K562 (cell line): ENCODE data around the gene PTRH2.

Source experiments
- BCOR ChIP-seq: fragments of 450-650 bp; IDR thresholded peaks from 2 replicates; pipeline ENCODE4 v1.6.1; 2016
- CBX2 ChIP-seq: fragments of 200-600 bp; sonication (generic); IDR thresholded peaks from one replicate; pipeline ENCODE4 v1.6.1; 2012; ENCODE audit warnings: mild to moderate bottlenecking, low read length, inconsistent platforms; ENCODE audit not compliant: insufficient read depth, poor library complexity, severe bottlenecking
- CTCF ChIP-seq, 3 experiments: IDR thresholded peaks in 2 of 3; conservative IDR thresholded peaks in 1 of 3; 2 replicates each; pipeline ENCODE4 v1.5.1; 2011 to 2012; ENCODE audit warnings: low read length in 3 of 3, mild to moderate bottlenecking in 3 of 3, control low read depth in 2 of 3, improper control_type of control experiment in 1 of 3, inconsistent platforms in 1 of 3, low read depth in 1 of 3, mixed read lengths in 1 of 3, moderate library complexity in 1 of 3; ENCODE audit not compliant: insufficient read depth in 2 of 3
- EP300 ChIP-seq: IDR thresholded peaks from 2 replicates; pipeline ENCODE4 v1.6.1; 2012; ENCODE audit warnings: low read length, improper control_type of control experiment
- FOXK2 ChIP-seq, 2 experiments: fragments of 450-650 bp; IDR thresholded peaks in 1 of 2; conservative IDR thresholded peaks in 1 of 2; 2 replicates each; pipeline ENCODE4 v1.6.1; 2016; ENCODE audit warnings: low read depth in 2 of 2, mild to moderate bottlenecking in 1 of 2
- GABPA ChIP-seq: fragments of 200-800 bp; sonication (Bioruptor generic); conservative IDR thresholded peaks from 2 replicates; pipeline ENCODE4 v1.6.1; 2016; ENCODE audit warnings: low read depth, missing genetic modification characterization, missing compliant biosample characterization
- KDM1A ChIP-seq, 2 experiments: fragments of 450-650 bp; IDR thresholded peaks; 2 replicates each; pipeline ENCODE4 v1.6.1; 2016; ENCODE audit warnings: mild to moderate bottlenecking in 2 of 2
- SMAD4 ChIP-seq: fragments of 250-450 bp; sonication (Bioruptor Pico); conservative IDR thresholded peaks from 2 replicates; pipeline ENCODE4 v1.8.0; 2021; ENCODE audit warnings: inconsistent platforms, mild to moderate bottlenecking, moderate library complexity
- U2AF1 ChIP-seq: fragments of 200-400 bp; formaldehyde crosslinking; optimal IDR thresholded peaks from 2 replicates; pipeline ENCODE3; 2017; ENCODE audit warnings: mild to moderate bottlenecking, low read depth, low read length, moderate library complexity
- YY1 ChIP-seq, 3 experiments: IDR thresholded peaks; 2 replicates each; pipeline ENCODE4 v1.6.1; 2011; ENCODE audit warnings: low read length in 2 of 3, mild to moderate bottlenecking in 2 of 3, moderate library complexity in 2 of 3, borderline replicate concordance in 1 of 3, control low read depth in 1 of 3, low read depth in 1 of 3; ENCODE audit not compliant: insufficient read depth in 3 of 3, insufficient replicate concordance in 2 of 3, control insufficient read depth in 1 of 3, insufficient read length in 1 of 3; ENCODE audit errors: extremely low read depth in 1 of 3
- TF ChIP-seq, protein P1 (sequence below): sonication (generic); formaldehyde crosslinking; IDR thresholded peaks from 2 replicates; pipeline ENCODE4 v1.8.1; 2023; ENCODE audit warnings: mild to moderate bottlenecking, missing genetic modification reagents
- TF ChIP-seq, protein P2 (sequence below): fragments of 450-650 bp; IDR thresholded peaks from 2 replicates; pipeline ENCODE4 v1.6.1; 2018; ENCODE audit warnings: mild to moderate bottlenecking, low read depth; ENCODE audit not compliant: partially characterized antibody

- TF ChIP-seq EP300 (no peak), CTCF (IDR thresholded peaks at IDR 0.05 in 2 of 3, conservative IDR thresholded peaks at IDR 0.05 in 1 of 3; ENCODE audit: insufficient read depth in 2 of 3, low read depth in 1 of 3, low read length in 3 of 3) (no peak), YY1 (IDR thresholded peaks at IDR 0.05; ENCODE audit: borderline replicate concordance in 1 of 3, control insufficient read depth in 1 of 3, extremely low read depth in 1 of 3, insufficient read depth in 3 of 3, insufficient read length in 1 of 3, insufficient replicate concordance in 2 of 3, low read depth in 1 of 3, low read length in 2 of 3) (no peak), BCOR (no peak), KDM1A (IDR thresholded peaks at IDR 0.05) (no peak), U2AF1 (no peak), CBX2 (no peak), GABPA (tag) (no peak), SMAD4 (CRISPR knock-in tag) (no peak), FOXK2 (conservative IDR thresholded peaks at IDR 0.05 in 1 of 2, IDR thresholded peaks at IDR 0.05 in 1 of 2; ENCODE audit: low read depth in 2 of 2) (no peak)
- TF ChIP-seq, protein P1, sequence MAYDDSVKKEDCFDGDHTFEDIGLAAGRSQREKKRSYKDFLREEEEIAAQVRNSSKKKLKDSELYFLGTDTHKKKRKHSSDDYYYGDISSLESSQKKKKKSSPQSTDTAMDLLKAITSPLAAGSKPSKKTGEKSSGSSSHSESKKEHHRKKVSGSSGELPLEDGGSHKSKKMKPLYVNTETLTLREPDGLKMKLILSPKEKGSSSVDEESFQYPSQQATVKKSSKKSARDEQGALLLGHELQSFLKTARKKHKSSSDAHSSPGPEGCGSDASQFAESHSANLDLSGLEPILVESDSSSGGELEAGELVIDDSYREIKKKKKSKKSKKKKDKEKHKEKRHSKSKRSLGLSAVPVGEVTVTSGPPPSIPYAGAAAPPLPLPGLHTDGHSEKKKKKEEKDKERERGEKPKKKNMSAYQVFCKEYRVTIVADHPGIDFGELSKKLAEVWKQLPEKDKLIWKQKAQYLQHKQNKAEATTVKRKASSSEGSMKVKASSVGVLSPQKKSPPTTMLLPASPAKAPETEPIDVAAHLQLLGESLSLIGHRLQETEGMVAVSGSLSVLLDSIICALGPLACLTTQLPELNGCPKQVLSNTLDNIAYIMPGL (CRISPR knock-in tag), result no peak
- TF ChIP-seq, protein P2, sequence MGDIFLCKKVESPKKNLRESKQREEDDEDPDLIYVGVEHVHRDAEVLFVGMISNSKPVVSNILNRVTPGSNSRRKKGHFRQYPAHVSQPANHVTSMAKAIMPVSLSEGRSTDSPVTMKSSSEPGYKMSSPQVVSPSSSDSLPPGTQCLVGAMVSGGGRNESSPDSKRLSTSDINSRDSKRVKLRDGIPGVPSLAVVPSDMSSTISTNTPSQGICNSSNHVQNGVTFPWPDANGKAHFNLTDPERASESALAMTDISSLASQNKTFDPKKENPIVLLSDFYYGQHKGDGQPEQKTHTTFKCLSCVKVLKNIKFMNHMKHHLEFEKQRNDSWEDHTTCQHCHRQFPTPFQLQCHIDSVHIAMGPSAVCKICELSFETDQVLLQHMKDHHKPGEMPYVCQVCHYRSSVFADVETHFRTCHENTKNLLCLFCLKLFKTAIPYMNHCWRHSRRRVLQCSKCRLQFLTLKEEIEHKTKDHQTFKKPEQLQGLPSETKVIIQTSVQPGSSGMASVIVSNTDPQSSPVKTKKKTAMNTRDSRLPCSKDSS, result no peak
Measured at GRCh38 chr17:59730268-59730834, 23.1 kb upstream of the PTRH2 start.
